ENCODE results near the gene HIVEP3. TPM values are rescaled to one million over a fixed set of nuclear protein-coding genes. Genes with fewer than 3 reads are reported as not detected.

HIVEP3 gene
- total and polyA plus RNA-seq, 11 donors: 3.2 to 11.9 (median 5.0) TPM

DNA sequence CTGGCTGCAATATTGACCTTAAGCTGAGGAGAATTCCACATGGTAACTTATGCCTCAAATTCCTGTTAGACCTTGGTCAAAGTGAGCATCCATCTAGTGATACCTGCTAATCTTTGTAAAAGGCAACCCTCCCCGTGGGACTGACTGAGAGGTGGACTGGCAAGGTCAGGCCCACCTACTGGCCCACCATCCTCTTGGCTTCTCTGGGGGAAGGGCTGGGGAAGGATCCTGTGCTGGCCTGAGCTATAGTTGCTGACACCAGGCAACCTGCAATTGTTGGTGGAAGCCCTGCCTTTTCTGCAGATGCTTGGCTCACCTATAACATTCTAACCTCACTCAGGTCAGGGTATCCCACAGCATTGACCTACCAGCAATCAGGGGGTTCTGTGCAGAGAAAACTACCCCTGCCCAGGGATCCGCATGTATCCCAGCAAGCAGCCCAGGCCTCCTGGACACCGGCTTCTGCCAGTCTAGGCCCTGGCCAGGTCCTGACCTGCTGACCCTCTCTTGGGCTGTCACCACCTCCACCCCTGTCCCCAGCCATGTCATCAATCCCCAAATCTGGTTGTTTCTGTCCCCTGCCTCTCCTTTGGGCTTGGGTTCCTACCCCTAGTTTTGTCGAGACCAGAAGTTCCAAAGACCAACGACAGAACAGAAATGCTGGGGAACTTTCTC lies 326.1 kb downstream of the HIVEP3 start:
- Histone ChIP-seq H3K9me3 (peaks cover 0 to 6% (median 0%) of the 10 kb centered on the region in 12 donors), H3K27me3 (no peaks in the 10 kb centered on the region), H3K4me1 (no peaks in the 10 kb centered on the region), H3K27ac (no peak overlapping the region), H3K36me3 (no peaks in the 10 kb centered on the region), H3K4me3 (no peak overlapping the region)
- 91 to 97% (median 94%) methylated on average over 5 of the region's 5 CpGs for WGBS, 4 donors
- TF ChIP-seq, protein P1, sequence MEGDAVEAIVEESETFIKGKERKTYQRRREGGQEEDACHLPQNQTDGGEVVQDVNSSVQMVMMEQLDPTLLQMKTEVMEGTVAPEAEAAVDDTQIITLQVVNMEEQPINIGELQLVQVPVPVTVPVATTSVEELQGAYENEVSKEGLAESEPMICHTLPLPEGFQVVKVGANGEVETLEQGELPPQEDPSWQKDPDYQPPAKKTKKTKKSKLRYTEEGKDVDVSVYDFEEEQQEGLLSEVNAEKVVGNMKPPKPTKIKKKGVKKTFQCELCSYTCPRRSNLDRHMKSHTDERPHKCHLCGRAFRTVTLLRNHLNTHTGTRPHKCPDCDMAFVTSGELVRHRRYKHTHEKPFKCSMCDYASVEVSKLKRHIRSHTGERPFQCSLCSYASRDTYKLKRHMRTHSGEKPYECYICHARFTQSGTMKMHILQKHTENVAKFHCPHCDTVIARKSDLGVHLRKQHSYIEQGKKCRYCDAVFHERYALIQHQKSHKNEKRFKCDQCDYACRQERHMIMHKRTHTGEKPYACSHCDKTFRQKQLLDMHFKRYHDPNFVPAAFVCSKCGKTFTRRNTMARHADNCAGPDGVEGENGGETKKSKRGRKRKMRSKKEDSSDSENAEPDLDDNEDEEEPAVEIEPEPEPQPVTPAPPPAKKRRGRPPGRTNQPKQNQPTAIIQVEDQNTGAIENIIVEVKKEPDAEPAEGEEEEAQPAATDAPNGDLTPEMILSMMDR (IDR thresholded peaks at IDR 0.05): no peak
- TF ChIP-seq POLR2A (IDR thresholded peaks at IDR 0.05): no peak
- DNase-seq (no peak), ATAC-seq (no peak)
- intact Hi-C loops (cut with DNase I): no loop called here

DNA sequence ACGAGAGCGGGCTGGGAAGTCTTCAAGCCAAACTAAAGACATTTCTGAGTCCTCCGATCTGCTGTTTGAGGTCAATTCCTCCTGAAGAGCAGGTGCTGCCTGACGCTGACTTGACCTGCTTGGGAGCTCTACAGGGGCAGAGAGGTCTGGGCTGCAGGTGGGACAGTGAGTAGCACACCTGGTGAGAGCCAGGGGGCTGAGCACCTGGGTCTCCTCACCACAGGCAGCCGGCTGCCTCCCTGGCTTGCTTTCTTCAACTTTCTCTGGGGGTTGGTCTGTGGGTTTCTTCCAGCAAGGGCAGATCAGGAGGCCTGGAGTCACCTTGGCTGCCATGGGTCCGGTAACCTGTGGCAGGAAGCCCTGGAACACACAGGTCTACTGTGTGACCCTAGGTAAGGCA lies 326.8 kb downstream of the HIVEP3 start:
- Histone ChIP-seq H3K4me3 (no peak overlapping the region), H3K36me3 (no peaks in the 10 kb centered on the region), H3K27ac (no peak overlapping the region), H3K4me1 (no peaks in the 10 kb centered on the region), H3K9me3 (peaks cover 0 to 6% (median 0%) of the 10 kb centered on the region in 12 donors), H3K27me3 (no peaks in the 10 kb centered on the region)
- DNase-seq (no peak), ATAC-seq (no peak)
- intact Hi-C loops (cut with DNase I): no loop called here
- WGBS, 4 donors: 91 to 97% (median 94%) methylated on average over 6 of the region's 6 CpGs
- TF ChIP-seq POLR2A (IDR thresholded peaks at IDR 0.05): no peak
- TF ChIP-seq, protein P1 (IDR thresholded peaks at IDR 0.05): no peak

DNA sequence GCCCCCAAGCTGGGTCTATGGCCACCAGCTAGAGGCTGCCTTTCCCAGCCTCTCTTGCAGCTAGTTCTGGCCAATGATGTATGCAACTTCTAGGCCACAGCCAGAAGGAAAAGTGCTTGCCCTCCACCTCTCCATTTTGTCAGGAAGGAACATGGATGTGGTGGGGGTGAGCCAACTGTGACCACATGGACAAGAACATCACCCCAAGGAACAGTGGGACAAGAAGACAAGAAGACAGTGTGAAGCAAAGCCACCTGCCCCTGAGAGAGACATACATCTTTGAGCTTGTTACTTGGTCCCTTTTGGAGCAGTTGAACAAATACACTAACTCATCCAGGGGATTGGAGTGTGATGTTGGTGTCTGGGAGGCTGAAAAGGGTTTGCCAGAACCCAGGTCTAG lies 328.4 kb downstream of the HIVEP3 start:
- intact Hi-C loops (cut with DNase I): no loop called here
- no peak for DNase-seq
- H3K4me1 ChIP-seq: no peaks in the 10 kb centered on the region

DNA sequence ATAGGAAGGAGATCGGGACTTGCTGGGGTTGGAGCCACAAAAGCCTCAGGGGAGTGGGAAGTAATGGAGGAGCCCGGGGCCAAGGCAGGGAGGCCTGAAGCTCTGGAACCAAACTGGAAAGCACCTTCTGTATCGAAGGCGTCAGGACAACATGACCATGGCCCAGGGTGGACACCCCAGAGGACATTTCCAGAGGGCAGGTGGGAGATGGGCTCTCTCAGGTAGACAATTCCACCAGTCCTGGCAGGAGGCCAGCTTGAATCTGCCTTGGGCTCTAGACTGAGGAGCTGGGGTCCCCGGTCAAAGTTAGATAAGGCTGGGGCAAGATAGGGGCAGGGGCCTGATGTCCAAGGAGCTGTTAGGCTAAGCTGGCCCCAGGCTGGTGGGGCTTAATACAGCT lies 329.3 kb downstream of the HIVEP3 start:
- no peak for ATAC-seq
- WGBS, 4 donors: 94 to 98% (median 95%) methylated on average over 5 of the region's 5 CpGs

More for the DNA sequence above, 328.4 kb downstream of the HIVEP3 start:
- no peak for ATAC-seq
- Histone ChIP-seq H3K4me3 (no peak overlapping the region), H3K36me3 (no peaks in the 10 kb centered on the region), H3K27ac (no peak overlapping the region), H3K27me3 (no peaks in the 10 kb centered on the region), H3K9me3 (peaks cover 0 to 6% (median 0%) of the 10 kb centered on the region in 12 donors)
- TF ChIP-seq, protein P1 (IDR thresholded peaks at IDR 0.05): no peak
- no peak for TF ChIP-seq POLR2A (IDR thresholded peaks at IDR 0.05)

More for the DNA sequence above, 329.3 kb downstream of the HIVEP3 start:
- H3K27ac ChIP-seq: no peak overlapping the region
- H3K36me3 ChIP-seq: no peaks in the 10 kb centered on the region
- H3K4me3 ChIP-seq: no peak overlapping the region
- intact Hi-C loops (cut with DNase I): no loop called here
- peaks cover 0 to 6% (median 0%) of the 10 kb centered on the region in 12 donors for H3K9me3 ChIP-seq
- TF ChIP-seq, protein P1 (IDR thresholded peaks at IDR 0.05): no peak
- no peak for TF ChIP-seq POLR2A (IDR thresholded peaks at IDR 0.05)
- no peak for DNase-seq
- H3K27me3 ChIP-seq: no peaks in the 10 kb centered on the region
- no peaks in the 10 kb centered on the region for H3K4me1 ChIP-seq

Measured in heart left ventricle (tissue), 16 donors.